ENCODE measurements around the gene ZNF841.
"Not testable (repeated sequence)": the region's sequence is repeated elsewhere in the genome, so short reads cannot be mapped to it uniquely, and the experiment has no call there.

DNA sequence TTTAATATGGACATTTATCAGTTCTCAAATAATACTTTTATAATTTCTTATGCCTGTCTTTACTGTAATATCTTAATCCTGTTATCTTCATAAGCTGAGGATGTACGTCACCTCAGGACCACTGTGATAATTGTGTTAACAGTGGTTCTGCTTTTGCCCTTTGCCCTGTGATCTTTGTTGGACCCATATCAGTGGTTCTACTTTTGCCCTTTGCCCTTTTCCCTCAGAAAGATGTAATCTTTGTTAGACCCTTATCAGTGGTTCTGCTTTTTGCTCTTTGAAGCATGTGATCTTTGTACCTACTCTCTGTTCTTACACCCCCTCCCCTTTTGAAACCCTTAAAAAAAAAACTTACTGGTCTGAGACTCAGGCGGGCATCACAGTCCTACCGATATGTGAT lies 39.1 kb downstream of the ZNF841 start:
- not testable (repeated sequence) for TF ChIP-seq HES1 (IDR thresholded peaks at IDR 0.05; ENCODE audit: low read depth); RCOR1 (IDR thresholded peaks at IDR 0.05; ENCODE audit: borderline replicate concordance in 1 of 2, low read depth in 2 of 2, low read length in 2 of 2); SMAD1 (IDR thresholded peaks at IDR 0.05; ENCODE audit: low read depth, low read length, partially characterized antibody); KHSRP (IDR thresholded peaks at IDR 0.05); ATF6 (CRISPR knock-in tag; IDR thresholded peaks at IDR 0.05); ZNF121 (CRISPR knock-in tag; conservative IDR thresholded peaks at IDR 0.05); RUNX1 (IDR thresholded peaks at IDR 0.05; ENCODE audit: low read depth); EP300 (IDR thresholded peaks at IDR 0.05; ENCODE audit: low read length); HNRNPH1 (optimal IDR thresholded peaks at IDR 0.05; ENCODE audit: low read depth, low read length); FOSL1 (tag; conservative IDR thresholded peaks at IDR 0.05); HDAC2 (IDR thresholded peaks at IDR 0.05); THRA (IDR thresholded peaks at IDR 0.05)
- TF ChIP-seq, protein P1, sequence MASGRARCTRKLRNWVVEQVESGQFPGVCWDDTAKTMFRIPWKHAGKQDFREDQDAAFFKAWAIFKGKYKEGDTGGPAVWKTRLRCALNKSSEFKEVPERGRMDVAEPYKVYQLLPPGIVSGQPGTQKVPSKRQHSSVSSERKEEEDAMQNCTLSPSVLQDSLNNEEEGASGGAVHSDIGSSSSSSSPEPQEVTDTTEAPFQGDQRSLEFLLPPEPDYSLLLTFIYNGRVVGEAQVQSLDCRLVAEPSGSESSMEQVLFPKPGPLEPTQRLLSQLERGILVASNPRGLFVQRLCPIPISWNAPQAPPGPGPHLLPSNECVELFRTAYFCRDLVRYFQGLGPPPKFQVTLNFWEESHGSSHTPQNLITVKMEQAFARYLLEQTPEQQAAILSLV (tag; IDR thresholded peaks at IDR 0.05) = not testable (repeated sequence)
- TF ChIP-seq, protein P2, sequence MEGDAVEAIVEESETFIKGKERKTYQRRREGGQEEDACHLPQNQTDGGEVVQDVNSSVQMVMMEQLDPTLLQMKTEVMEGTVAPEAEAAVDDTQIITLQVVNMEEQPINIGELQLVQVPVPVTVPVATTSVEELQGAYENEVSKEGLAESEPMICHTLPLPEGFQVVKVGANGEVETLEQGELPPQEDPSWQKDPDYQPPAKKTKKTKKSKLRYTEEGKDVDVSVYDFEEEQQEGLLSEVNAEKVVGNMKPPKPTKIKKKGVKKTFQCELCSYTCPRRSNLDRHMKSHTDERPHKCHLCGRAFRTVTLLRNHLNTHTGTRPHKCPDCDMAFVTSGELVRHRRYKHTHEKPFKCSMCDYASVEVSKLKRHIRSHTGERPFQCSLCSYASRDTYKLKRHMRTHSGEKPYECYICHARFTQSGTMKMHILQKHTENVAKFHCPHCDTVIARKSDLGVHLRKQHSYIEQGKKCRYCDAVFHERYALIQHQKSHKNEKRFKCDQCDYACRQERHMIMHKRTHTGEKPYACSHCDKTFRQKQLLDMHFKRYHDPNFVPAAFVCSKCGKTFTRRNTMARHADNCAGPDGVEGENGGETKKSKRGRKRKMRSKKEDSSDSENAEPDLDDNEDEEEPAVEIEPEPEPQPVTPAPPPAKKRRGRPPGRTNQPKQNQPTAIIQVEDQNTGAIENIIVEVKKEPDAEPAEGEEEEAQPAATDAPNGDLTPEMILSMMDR (IDR thresholded peaks at IDR 0.05 in 2 of 3, conservative IDR thresholded peaks at IDR 0.05 in 1 of 3; ENCODE audit: insufficient read depth in 2 of 3, low read depth in 1 of 3, low read length in 3 of 3) = not testable (repeated sequence)
